HG03139 (cell line): Measurements from ENCODE around the gene ASAP3.

Experiments
- ATAC-seq: cut with Tn5 transposase; IDR thresholded peaks from one replicate; pipeline ENCODE4 v1.9.1; 2021; ENCODE audit not compliant: unreplicated experiment

Gene ASAP3

DNA sequence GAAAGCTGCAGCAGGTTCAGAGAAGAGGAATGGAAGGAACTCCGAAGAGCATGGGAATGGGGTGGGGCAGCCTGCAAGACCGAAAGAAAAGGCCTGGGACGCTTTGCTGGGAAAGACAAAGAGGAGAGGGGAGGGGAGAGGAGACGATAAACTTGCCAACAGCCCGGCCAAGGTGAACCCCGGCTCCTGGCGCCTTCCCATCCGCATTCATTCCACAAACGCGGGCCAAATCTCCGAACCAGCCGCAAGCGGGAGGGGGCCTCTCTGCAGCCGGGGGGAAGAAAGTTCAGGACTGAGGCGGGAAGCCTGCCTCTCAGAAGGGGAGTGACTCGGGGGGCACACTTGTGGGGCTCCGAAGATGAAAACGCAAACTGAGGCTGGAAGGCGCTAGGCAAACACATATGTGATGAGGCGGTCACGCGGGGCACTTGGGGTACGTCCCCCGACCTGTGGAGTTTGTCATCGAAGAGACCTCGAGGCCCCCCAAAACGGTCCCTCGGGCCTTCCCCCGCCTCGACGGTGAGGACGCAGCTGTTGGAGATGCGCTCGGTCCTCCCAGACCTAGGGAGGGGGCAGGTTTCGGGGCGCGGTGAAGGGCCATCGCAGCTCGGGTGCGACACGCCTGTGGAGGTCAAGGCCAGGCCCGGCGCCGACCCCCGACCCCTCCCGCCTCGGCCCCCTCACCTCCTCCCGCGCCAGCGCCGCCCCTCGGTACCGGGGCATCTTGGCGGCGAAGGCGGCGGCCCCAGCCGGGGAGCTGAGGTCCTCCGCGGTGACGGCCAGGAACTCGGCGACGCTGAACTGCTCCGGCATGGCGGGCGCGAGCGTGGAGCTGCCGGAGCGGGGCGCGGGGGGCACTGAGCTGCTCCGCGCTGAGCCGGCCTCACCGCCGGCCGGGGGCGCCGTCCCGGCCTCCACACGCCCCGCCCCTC lies at the start of gene ASAP3:
Gene ASAP3 (minus strand): TSS at position 859 of the 932 bp plus-strand sequence. CDS start 46 bp downstream, at position 813.
- ATAC-seq: no peak

DNA sequence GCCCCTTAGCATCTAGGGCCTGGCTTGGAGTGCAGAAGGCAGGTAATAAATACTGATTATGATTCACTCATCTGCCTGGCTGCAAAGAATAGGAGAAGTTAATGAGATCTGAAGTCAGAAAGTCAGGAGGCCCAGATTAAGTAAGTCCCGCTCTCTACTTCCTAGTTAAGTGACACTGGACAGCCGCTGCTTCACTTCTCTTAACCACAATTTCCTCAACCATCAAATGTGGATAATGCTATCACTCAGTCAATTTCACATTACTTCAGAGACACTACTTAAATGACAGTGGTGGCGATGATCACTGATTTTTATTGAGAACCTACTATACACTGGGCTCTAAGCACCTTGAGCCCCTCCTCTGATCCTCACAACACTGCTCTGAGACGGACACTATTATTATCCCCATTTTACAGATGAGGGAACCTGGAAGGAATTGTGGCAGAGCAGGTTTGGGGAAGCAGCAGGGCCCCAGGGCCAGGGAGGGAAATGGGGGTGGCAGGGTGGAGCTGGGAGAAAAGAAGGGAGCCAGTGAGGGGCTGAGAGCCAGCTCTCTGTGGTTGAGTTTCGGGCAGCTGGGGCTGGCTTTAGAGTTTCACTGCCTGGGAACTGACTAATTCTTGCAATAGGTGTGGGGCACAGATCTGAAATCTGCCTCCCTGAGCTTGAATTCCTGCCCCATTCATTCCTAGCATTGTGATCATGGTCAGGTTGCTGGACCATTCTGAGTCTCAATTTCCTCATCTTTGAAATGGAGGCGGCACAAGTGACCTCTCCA lies 49.5 kb upstream of the ASAP3 start:
- ATAC-seq: no peak

DNA sequence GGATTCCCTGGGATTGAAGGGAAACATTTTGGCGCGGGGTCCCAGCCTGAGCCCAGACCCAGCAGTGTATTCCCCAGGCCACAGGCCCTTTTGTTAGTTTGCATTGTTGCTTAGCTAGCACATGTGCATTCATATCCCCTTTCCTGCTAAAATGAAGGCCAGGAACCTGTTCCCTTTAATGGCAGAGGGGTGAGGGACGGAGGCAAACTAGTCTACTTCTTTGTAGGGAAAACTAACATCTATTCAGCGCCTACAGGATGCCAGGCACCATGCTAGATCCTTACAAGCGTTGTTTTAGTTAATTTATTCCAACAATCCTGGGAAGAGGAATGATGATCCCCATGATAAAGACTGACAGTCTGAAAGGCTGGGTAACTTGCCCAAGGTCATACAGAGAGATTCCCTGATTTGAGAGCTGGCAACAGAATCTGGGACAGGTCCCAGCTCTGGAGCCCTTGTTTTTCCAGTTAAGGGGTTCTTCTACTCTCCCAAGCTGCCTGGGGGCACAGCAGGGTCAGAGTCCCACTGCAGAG lies 47.6 kb upstream of the ASAP3 start:
- no peak for ATAC-seq

DNA sequence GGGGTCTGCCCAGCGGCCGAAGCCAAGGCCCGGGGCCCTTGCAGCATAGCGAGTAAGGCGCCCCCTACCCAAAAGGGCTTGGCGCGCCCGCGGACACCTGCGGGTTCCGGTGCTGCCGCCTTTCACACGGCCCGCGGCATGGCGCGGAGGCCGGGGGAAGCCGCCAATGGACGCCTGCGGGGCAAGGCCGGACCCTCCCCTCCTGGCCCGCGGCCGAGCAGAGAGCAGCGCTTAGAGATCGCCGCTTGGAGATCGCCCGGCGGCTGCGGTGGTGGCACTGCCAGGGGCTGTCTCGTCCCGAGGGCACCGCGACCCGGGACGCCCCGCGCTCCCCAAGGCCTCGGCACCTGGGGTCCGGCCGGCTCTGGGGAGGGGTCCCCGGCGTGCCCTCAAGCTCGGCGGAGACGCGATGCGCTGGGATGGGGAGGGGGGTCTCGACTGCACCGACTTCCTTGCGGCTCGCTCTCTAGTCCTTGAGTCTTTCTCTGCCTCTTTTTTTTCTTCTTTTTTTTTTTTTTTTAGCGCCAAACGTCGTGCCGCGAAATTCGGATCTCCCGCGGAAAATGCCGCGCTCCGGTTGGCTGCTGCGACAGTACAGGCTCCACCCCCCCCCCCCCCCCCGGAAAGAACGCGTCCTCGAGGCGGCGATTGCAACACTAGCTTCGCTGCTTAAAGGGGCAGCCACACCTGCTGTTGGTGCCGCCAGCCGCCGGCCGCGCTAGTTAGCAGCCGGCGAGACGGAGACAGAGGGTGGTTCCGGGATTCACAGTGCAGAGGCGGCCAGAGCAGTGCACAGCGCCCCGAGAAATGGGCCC lies 47.0 kb upstream of the ASAP3 start, which contains the start of gene E2F2:
Gene E2F2 (minus strand): TSS at position 487 of the 815 bp plus-strand sequence. CDS start 440 bp downstream, at position 47.
- peak; percentile 50 for ATAC-seq

- no peak for ATAC-seq
Observed at GRCh38 chr1:23530087-23530746, 46.2 kb upstream of the ASAP3 start.

GRCh38 chr1:23529146-23530086 lies 45.4 kb upstream of the ASAP3 start:
- no peak for ATAC-seq

- no peak for ATAC-seq
Observed at GRCh38 chr1:23528250-23528978, 44.4 kb upstream of the ASAP3 start.

GRCh38 chr1:23527900-23528249 lies 43.9 kb upstream of the ASAP3 start:
- no peak for ATAC-seq

DNA sequence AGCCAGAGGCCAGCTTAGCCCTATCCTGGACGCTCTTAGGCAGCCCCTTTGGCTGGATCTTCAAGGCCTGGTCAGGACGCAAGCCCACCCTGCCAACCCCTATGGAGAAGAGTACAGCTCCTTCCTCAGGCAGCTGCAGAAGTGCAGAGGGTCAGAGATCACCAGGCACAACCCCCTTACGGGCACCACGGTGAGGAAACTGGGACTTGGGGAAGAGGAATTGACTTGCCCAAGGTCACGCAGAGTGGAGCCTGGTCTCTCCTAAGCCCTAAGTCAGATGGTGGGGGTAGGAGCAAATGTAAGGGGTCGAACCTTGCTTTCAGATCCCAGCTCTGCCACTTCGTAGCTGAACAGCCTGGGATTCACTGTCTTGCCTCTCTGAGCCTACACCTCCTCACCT lies 43.4 kb upstream of the ASAP3 start:
- ATAC-seq: no peak

- ATAC-seq: no peak
Observed at GRCh38 chr1:23526329-23527041, 42.5 kb upstream of the ASAP3 start.

GRCh38 chr1:23525558-23526250 lies 41.7 kb upstream of the ASAP3 start:
- no peak for ATAC-seq

- no peak for ATAC-seq
Observed at GRCh38 chr1:23524716-23525401, 40.9 kb upstream of the ASAP3 start.

GRCh38 chr1:23524163-23524562 lies 40.2 kb upstream of the ASAP3 start:
- no peak for ATAC-seq

DNA sequence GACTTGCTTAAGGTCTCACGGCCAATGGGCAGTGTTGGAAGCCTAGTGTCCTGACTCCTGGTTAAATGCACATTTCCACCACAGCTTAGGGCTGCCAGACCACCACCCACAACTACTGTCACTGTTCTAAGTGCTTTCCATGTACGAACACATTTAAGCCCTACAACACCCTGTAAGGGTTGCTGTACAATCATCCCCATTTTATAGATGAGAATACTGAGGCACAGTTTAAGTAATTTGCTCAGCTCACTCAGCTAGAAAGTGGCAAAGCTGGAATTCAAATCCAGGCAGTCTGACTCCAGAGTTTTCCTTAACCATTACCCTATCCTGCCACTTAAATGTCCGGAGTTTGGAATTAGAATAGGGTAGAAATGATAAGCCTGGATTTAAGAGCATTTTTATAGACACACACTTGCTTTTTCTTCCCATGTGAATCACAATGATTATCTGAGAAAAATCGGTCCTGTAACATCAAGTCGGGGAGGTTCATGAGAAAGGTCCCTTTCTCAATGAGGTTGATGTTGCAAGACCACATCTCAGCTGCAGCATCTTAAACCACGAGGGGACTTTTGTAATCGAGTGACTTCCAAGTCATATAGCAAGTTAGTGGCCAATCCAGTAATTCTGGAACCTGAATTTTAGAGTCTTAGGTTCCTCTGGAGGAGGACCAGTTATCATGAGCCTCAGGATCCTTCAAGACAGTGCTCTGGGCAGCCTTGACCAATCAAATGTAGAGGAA lies 38.4 kb upstream of the ASAP3 start:
- ATAC-seq: no peak

GRCh38 chr1:23521588-23521987 lies 37.6 kb upstream of the ASAP3 start:
- no peak for ATAC-seq

GRCh38 chr1:23517581-23517980 lies 33.6 kb upstream of the ASAP3 start:
- ATAC-seq: no peak
